Endodermal cell (in vitro differentiated cells): Measurements from ENCODE around the gene MRPS33. TPM values are rescaled to one million over a fixed set of nuclear protein-coding genes. Genes with fewer than 3 reads are reported as not detected.

Experiments
- DNase-seq: peaks from one replicate; pipeline ENCODE4 v3.0.0-alpha.2; 2017
- H3K27ac ChIP-seq: 2 replicates; pipeline ENCODE4 v1.5.1; 2013; ENCODE audit warnings: mild to moderate bottlenecking, low read depth, low read length, moderate library complexity
- H3K27me3 ChIP-seq: 2 replicates; pipeline ENCODE4 v1.6.1; 2013; ENCODE audit warnings: mild to moderate bottlenecking, low read length, moderate library complexity; ENCODE audit not compliant: insufficient read depth, control insufficient read depth, poor library complexity, severe bottlenecking
- H3K36me3 ChIP-seq: 2 replicates; pipeline ENCODE4 v1.7.0; 2013; ENCODE audit warnings: mild to moderate bottlenecking, low read length, moderate library complexity; ENCODE audit not compliant: control insufficient read depth, insufficient read depth
- H3K4me1 ChIP-seq: one replicate; pipeline ENCODE4 v1.7.0; 2013; ENCODE audit warnings: low read length; ENCODE audit not compliant: control insufficient read depth, insufficient read depth
- H3K4me3 ChIP-seq: 2 replicates; pipeline ENCODE4 v1.5.1; 2013; ENCODE audit warnings: mild to moderate bottlenecking, low read length, moderate library complexity
- H3K9ac ChIP-seq: 2 replicates; pipeline ENCODE4 v1.6.1; 2013; ENCODE audit warnings: mild to moderate bottlenecking, low read length, moderate library complexity; ENCODE audit not compliant: poor library complexity, severe bottlenecking; ENCODE audit errors: extremely low read depth
- H3K9me3 ChIP-seq: 2 replicates; pipeline ENCODE4 v1.6.1; 2013; ENCODE audit warnings: mild to moderate bottlenecking, low read length, moderate library complexity; ENCODE audit not compliant: control insufficient read depth
- H3K27ac Mint-ChIP-seq: 2 replicates; pipeline ENCODE4 v1.8.0; 2020; ENCODE audit warnings: mixed read lengths
- H3K27me3 Mint-ChIP-seq: 2 replicates; pipeline ENCODE4 v1.8.0; 2021; ENCODE audit warnings: mild to moderate bottlenecking, mixed read lengths; ENCODE audit not compliant: insufficient read depth
- H3K36me3 Mint-ChIP-seq: 2 replicates; pipeline ENCODE4 v1.8.0; 2020; ENCODE audit warnings: low read depth, mixed read lengths
- H3K4me1 Mint-ChIP-seq: 2 replicates; pipeline ENCODE4 v1.8.0; 2020; ENCODE audit warnings: mixed read lengths
- H3K4me3 Mint-ChIP-seq: 2 replicates; pipeline ENCODE4 v1.8.0; 2020; ENCODE audit warnings: mild to moderate bottlenecking, moderate library complexity, mixed read lengths
- H3K9me3 Mint-ChIP-seq: 2 replicates; pipeline ENCODE4 v1.8.0; 2020; ENCODE audit warnings: mild to moderate bottlenecking, mixed read lengths
- CTCF ChIP-seq: fragments of 200-600 bp; sonication (generic); conservative IDR thresholded peaks from 2 replicates; pipeline ENCODE4 v1.5.0; 2021; ENCODE audit warnings: antibody characterized with exemption, mild to moderate bottlenecking
- WGBS, 2 experiments: methylation state at CpG; one replicate each; pipeline versions ENCODE4 v1.1.5 to v1.1.7; 2013; ENCODE audit warnings: missing lambda C conversion rate in 2 of 2, mixed read lengths in 1 of 2; ENCODE audit not compliant: insufficient coverage in 1 of 2, insufficient read length in 1 of 2; 5-methylcytosine and 5-hydroxymethylcytosine counted together
- total RNA-seq, 2 donors: library from RNA; stranded (reverse); fragmentation: NEBNext Ultra II Directional in 1 of 2; extraction: Animal tissue kit (Norgen Biotek cat#: 25700) in 1 of 2; gene quantifications; 2 replicates in 1 of 2; 3 replicates in 1 of 2; pipeline ENCODE4 v1.2.1, GENCODE V29; 2021

Gene MRPS33
- total RNA-seq, 2 donors from 2014 or later, result 57.0 to 60.2 TPM

DNA sequence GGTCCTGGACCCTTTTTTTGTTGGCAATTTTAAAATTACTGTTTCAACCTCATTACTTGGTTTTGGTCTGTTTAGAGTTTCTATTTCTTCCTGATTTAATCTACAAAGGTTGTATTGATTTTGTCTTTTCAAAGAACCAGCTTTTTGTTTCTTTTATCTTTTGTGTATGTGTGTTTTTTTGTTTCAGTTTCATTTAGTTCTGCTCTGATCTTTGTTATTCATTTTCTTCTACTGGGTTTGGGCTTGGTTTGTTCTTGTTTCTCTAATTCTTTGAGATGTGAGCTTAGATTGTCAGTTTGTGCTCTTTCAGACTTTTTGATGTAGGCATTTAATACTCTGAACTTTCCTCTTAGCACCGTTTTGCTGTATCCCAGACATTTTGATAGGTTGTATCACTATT, 8.5 kb upstream of the MRPS33 start:
- H3K27ac Mint-ChIP-seq, result no peak overlapping the region
- Histone ChIP-seq H3K36me3 (no peaks in the 10 kb centered on the region), H3K4me3 (no peak overlapping the region), H3K9me3 (peaks cover 17% of the 10 kb centered on the region), H3K4me1 (no peaks in the 10 kb centered on the region), H3K27ac (no peak overlapping the region), H3K9ac (no peak overlapping the region), H3K27me3 (peaks cover 13% of the 10 kb centered on the region)
- H3K4me1 Mint-ChIP-seq, result no peaks in the 10 kb centered on the region
- no peak for DNase-seq
- no peak overlapping the region for H3K4me3 Mint-ChIP-seq
- WGBS, 2 experiments, result 73 to 100% methylated on average over 1 of the region's 1 CpG
- peaks cover 29% of the 10 kb centered on the region for H3K9me3 Mint-ChIP-seq
- no peaks in the 10 kb centered on the region for H3K36me3 Mint-ChIP-seq
- H3K27me3 Mint-ChIP-seq, result peaks cover 34% of the 10 kb centered on the region
- TF ChIP-seq CTCF, result no peak

- Mint-ChIP-seq H3K36me3 (no peaks in the 10 kb centered on the region), H3K4me3 (no peak overlapping the region), H3K27ac (no peak overlapping the region), H3K9me3 (no peaks in the 10 kb centered on the region), H3K27me3 (peaks cover 31% of the 10 kb centered on the region), H3K4me1 (peaks cover 8% of the 10 kb centered on the region)
- 96% methylated on average over 2 of the region's 3 CpGs; no CpG with 5 or more reads in 1 of the 2 experiments for WGBS, 2 experiments
- Histone ChIP-seq H3K9ac (no peak overlapping the region), H3K36me3 (no peaks in the 10 kb centered on the region), H3K4me3 (no peak overlapping the region), H3K27me3 (peaks cover 14% of the 10 kb centered on the region), H3K9me3 (peaks cover 9% of the 10 kb centered on the region), H3K4me1 (no peaks in the 10 kb centered on the region), H3K27ac (no peak overlapping the region)
- TF ChIP-seq CTCF, result no peak
- DNase-seq, result no peak
These were observed 2.8 kb upstream of the MRPS33 start for GRCh38 chr7:141017555-141017954.

- H3K27ac ChIP-seq, result no peak overlapping the region
- Mint-ChIP-seq H3K4me3 (no peak overlapping the region), H3K9me3 (no peaks in the 10 kb centered on the region), H3K4me1 (peaks cover 8% of the 10 kb centered on the region), H3K27ac (no peak overlapping the region), H3K27me3 (peaks cover 25% of the 10 kb centered on the region), H3K36me3 (no peaks in the 10 kb centered on the region)
- no peak for TF ChIP-seq CTCF
- no peak overlapping the region for H3K4me3 ChIP-seq
- no peak overlapping the region for H3K9ac ChIP-seq
- H3K4me1 ChIP-seq, result no peaks in the 10 kb centered on the region
- H3K27me3 ChIP-seq, result peaks cover 14% of the 10 kb centered on the region
- DNase-seq, result no peak
- no peaks in the 10 kb centered on the region for H3K36me3 ChIP-seq
- peaks cover 9% of the 10 kb centered on the region for H3K9me3 ChIP-seq
These were observed 1.6 kb upstream of the MRPS33 start for GRCh38 chr7:141016349-141016748.
